ENCODE results near the gene ELL2. TPM values are rescaled to one million over a fixed set of nuclear protein-coding genes. Genes with fewer than 3 reads are reported as not detected.

The ELL2 gene
- polyA plus RNA-seq, 3 donors, result 3.1 to 8.1 (median 5.8) TPM

GRCh38 chr5:95908799-95909198 is 52.9 kb downstream of the ELL2 start:
- H3K27me3 ChIP-seq (ENCODE audit: control insufficient read depth in 2 of 2, insufficient read depth in 2 of 2, low read length in 2 of 2), result no peaks in the 10 kb centered on the region
- H3K9me3 ChIP-seq (replicated peaks in 1 of 2; ENCODE audit: control insufficient read depth in 1 of 2, insufficient read depth in 1 of 2, low read length in 2 of 2), result no peaks in the 10 kb centered on the region
- intact Hi-C loops (cut with micrococcal nuclease), result no loop called here
- H4K20me1 ChIP-seq (ENCODE audit: insufficient read depth, low read length), result no peaks in the 10 kb centered on the region
- TF ChIP-seq CTCF (IDR thresholded peaks at IDR 0.05), result no peak
- no peak overlapping the region for H3K27ac ChIP-seq (ENCODE audit: low read depth in 1 of 2, low read length in 2 of 2)
- Mint-ChIP-seq H3K27me3 (ENCODE audit: low read depth in 3 of 3) (peaks cover 0 to 1% (median 0%) of the 10 kb centered on the region in 3 donors), H3K4me1 (peaks cover 4% of the 10 kb centered on the region), H3K9me3 (no peaks in the 10 kb centered on the region), H3K27ac (no peak overlapping the region), H3K36me3 (peaks cover 41 to 62% of the 10 kb centered on the region in 2 donors), H3K4me3 (no peak overlapping the region)
- no peak for DNase-seq
- no peak overlapping the region for H3K4me3 ChIP-seq (replicated peaks in 1 of 3; ENCODE audit: low read depth in 2 of 3, low read length in 3 of 3)
- H3K4me2 ChIP-seq (replicated peaks; ENCODE audit: extremely low read depth, low read length, poor library complexity, severe bottlenecking), result no peak overlapping the region
- H3K9ac ChIP-seq (ENCODE audit: insufficient read depth, low read length, poor library complexity, severe bottlenecking), result no peak overlapping the region
- H3K36me3 ChIP-seq (replicated peaks in 1 of 2; ENCODE audit: control insufficient read depth in 1 of 2, insufficient read depth in 2 of 2, low read length in 2 of 2), result peaks cover 2 to 31% of the 10 kb centered on the region in 2 donors
- H2AFZ ChIP-seq (ENCODE audit: insufficient read depth, low read depth, low read length, poor library complexity, severe bottlenecking), result no peak overlapping the region
- peaks cover 0 to 1% of the 10 kb centered on the region in 2 donors for H3K4me1 ChIP-seq (ENCODE audit: control insufficient read depth in 1 of 2, insufficient read depth in 2 of 2, low read length in 2 of 2)
- no peaks in the 10 kb centered on the region for H3K79me2 ChIP-seq (ENCODE audit: insufficient read depth, low read length)

DNA sequence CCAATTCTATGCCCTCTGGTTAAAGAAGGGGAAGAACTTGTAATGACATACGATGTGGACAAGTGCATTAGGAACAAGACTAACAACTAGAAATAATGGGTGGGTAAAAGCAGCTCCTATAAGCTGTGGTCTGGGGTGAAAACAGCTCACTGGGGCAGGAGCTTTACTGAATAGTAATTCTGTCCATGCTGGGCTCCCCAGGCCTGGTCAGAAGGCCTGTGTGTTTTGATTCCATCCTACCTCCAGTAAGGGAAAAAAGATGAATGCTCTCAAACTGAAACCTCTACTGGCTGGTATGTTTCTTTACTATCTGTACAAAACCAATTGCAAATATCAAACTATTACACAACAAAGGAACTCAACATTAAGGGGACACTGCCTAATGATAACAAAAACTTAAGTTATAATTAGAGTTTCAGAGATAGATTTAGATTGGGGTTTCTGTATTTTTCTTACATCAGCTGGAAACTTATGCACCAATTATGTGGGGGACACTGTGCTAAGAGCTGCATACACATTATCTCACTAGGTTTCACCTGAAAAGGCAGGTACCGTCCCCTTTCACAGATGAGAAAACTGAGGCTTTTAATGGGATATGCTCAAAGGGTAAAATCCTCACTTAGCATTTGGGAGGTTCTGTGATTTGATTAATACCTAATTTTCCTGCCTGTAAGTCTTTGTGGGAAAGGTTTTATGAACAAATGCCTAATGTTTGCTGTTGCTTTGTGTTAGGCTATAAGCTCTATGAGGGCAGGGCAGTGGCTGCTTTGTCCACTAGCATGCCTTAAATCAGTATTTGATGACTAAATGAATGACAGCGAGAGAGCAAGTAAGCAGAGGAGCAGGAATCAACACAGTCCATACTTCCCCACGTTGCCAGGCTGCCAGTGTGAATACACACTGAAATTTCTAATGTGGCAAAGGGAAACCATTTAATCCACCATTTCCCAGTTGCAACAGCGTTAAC is 53.6 kb downstream of the ELL2 start:
- no peak for TF ChIP-seq CTCF (IDR thresholded peaks at IDR 0.05)
- H3K79me2 ChIP-seq (ENCODE audit: insufficient read depth, low read length), result no peaks in the 10 kb centered on the region
- no peak overlapping the region for H3K4me3 ChIP-seq (replicated peaks in 1 of 3; ENCODE audit: low read depth in 2 of 3, low read length in 3 of 3)
- peaks cover 0 to 1% (median 0%) of the 10 kb centered on the region in 3 donors for H3K27me3 Mint-ChIP-seq (ENCODE audit: low read depth in 3 of 3)
- H3K27me3 ChIP-seq (ENCODE audit: control insufficient read depth in 2 of 2, insufficient read depth in 2 of 2, low read length in 2 of 2), result no peaks in the 10 kb centered on the region
- no peak overlapping the region for H2AFZ ChIP-seq (ENCODE audit: insufficient read depth, low read depth, low read length, poor library complexity, severe bottlenecking)
- peaks cover 2 to 24% of the 10 kb centered on the region in 2 donors for H3K36me3 ChIP-seq (replicated peaks in 1 of 2; ENCODE audit: control insufficient read depth in 1 of 2, insufficient read depth in 2 of 2, low read length in 2 of 2)
- 94% methylated on average over 2 of the region's 5 CpGs for WGBS (ENCODE audit: insufficient coverage)
- peaks cover 10% of the 10 kb centered on the region for H3K4me1 Mint-ChIP-seq
- intact Hi-C loops (cut with micrococcal nuclease), result no loop called here
- no peak overlapping the region for H3K27ac Mint-ChIP-seq
- no peaks in the 10 kb centered on the region for H3K9me3 ChIP-seq (replicated peaks in 1 of 2; ENCODE audit: control insufficient read depth in 1 of 2, insufficient read depth in 1 of 2, low read length in 2 of 2)
- no peak overlapping the region for H3K4me3 Mint-ChIP-seq
- peaks cover 37 to 55% of the 10 kb centered on the region in 2 donors for H3K36me3 Mint-ChIP-seq
- peaks cover 3 to 7% of the 10 kb centered on the region in 2 donors for H3K4me1 ChIP-seq (ENCODE audit: control insufficient read depth in 1 of 2, insufficient read depth in 2 of 2, low read length in 2 of 2)
- no peak overlapping the region for H3K27ac ChIP-seq (ENCODE audit: low read depth in 1 of 2, low read length in 2 of 2)
- no peak for DNase-seq
- no peak overlapping the region for H3K9ac ChIP-seq (ENCODE audit: insufficient read depth, low read length, poor library complexity, severe bottlenecking)
- peaks cover 0 to 3% (median 0%) of the 10 kb centered on the region in 7 donors for H3K9me3 Mint-ChIP-seq
- H4K20me1 ChIP-seq (ENCODE audit: insufficient read depth, low read length), result no peaks in the 10 kb centered on the region
- H3K4me2 ChIP-seq (replicated peaks; ENCODE audit: extremely low read depth, low read length, poor library complexity, severe bottlenecking), result no peak overlapping the region
